GM21390 (cell line): ENCODE results near the gene TMEM127.
"Not testable (repeated sequence)": the region's sequence is repeated elsewhere in the genome, so short reads cannot be mapped to it uniquely, and the experiment has no call there.

ENCODE experiments used
- ATAC-seq: cut with Tn5 transposase; IDR thresholded peaks from one replicate; pipeline ENCODE4 v1.9.1; 2021; ENCODE audit not compliant: unreplicated experiment

TMEM127 gene

GRCh38 chr2:96264656-96265348 is 995 bp downstream of the TMEM127 start:
- no peak for ATAC-seq

- ATAC-seq: no peak
Measured at GRCh38 chr2:96264086-96264485, 1.7 kb downstream of the TMEM127 start.

GRCh38 chr2:96262306-96262705 is 3.5 kb downstream of the TMEM127 start:
- ATAC-seq: no peak

GRCh38 chr2:96261328-96262003 is 4.3 kb downstream of the TMEM127 start:
- no peak for ATAC-seq

GRCh38 chr2:96260387-96261260 is 5.2 kb downstream of the TMEM127 start:
- ATAC-seq: no peak

GRCh38 chr2:96259497-96259921 is 6.3 kb downstream of the TMEM127 start:
- ATAC-seq: no peak

GRCh38 chr2:96258166-96259022 is 7.4 kb downstream of the TMEM127 start:
- ATAC-seq: no peak

- ATAC-seq: not testable (repeated sequence)
Measured at GRCh38 chr2:96257744-96258143, 8.1 kb downstream of the TMEM127 start.

GRCh38 chr2:96256611-96257113 is 9.1 kb downstream of the TMEM127 start:
- no peak for ATAC-seq

- no peak for ATAC-seq
Measured at GRCh38 chr2:96254571-96254970, 11.2 kb downstream of the TMEM127 start.

GRCh38 chr2:96253006-96253405 is 12.8 kb downstream of the TMEM127 start:
- ATAC-seq: no peak

- ATAC-seq: no peak
Measured at GRCh38 chr2:96252526-96252925, 13.3 kb downstream of the TMEM127 start.

GRCh38 chr2:96251721-96252292 is 14.0 kb downstream of the TMEM127 start:
- no peak for ATAC-seq

- no peak for ATAC-seq
Measured at GRCh38 chr2:96250188-96250587, 15.6 kb downstream of the TMEM127 start.

- ATAC-seq: no peak
Measured at GRCh38 chr2:96249654-96250053, 16.1 kb downstream of the TMEM127 start.

GRCh38 chr2:96248624-96249023 is 17.2 kb downstream of the TMEM127 start:
- no peak for ATAC-seq

- ATAC-seq: no peak
Measured at GRCh38 chr2:96247896-96248295, 17.9 kb downstream of the TMEM127 start.

- ATAC-seq: no peak
Measured at GRCh38 chr2:96247009-96247408, 18.8 kb downstream of the TMEM127 start.

GRCh38 chr2:96245609-96246390 is 20.0 kb downstream of the TMEM127 start:
- no peak for ATAC-seq
